ENCODE results near the gene MFAP4. TPM values are rescaled to one million over a fixed set of nuclear protein-coding genes. Genes with fewer than 3 reads are reported as not detected.

Gene MFAP4
- total RNA-seq, 1 donor from 2014 or later, result 37.7 TPM

- no peak for DNase-seq
- no peak for TF ChIP-seq CTCF (IDR thresholded peaks at IDR 0.05; ENCODE audit: partially characterized antibody, unreplicated experiment)
- Mint-ChIP-seq H3K9me3 (ENCODE audit: unreplicated experiment) (peaks cover 8% of the 10 kb centered on the region), H3K27ac (ENCODE audit: unreplicated experiment) (no peak overlapping the region), H3K36me3 (ENCODE audit: unreplicated experiment) (no peaks in the 10 kb centered on the region), H3K4me3 (ENCODE audit: unreplicated experiment) (peak overlapping the region; percentile 6), H3K4me1 (ENCODE audit: low read depth, unreplicated experiment) (peaks cover 18% of the 10 kb centered on the region), H3K27me3 (ENCODE audit: unreplicated experiment) (peaks cover 18% of the 10 kb centered on the region)
Measured at GRCh38 chr17:19375732-19376131, 11.3 kb downstream of the MFAP4 start.

- no peak for DNase-seq
- no peak overlapping the region for H3K4me3 Mint-ChIP-seq (ENCODE audit: unreplicated experiment)
- H3K27me3 Mint-ChIP-seq (ENCODE audit: unreplicated experiment), result peaks cover 10% of the 10 kb centered on the region
- H3K9me3 Mint-ChIP-seq (ENCODE audit: unreplicated experiment), result peaks cover 6% of the 10 kb centered on the region
- TF ChIP-seq CTCF (IDR thresholded peaks at IDR 0.05; ENCODE audit: partially characterized antibody, unreplicated experiment), result no peak
- peaks cover 14% of the 10 kb centered on the region for H3K4me1 Mint-ChIP-seq (ENCODE audit: low read depth, unreplicated experiment)
- H3K36me3 Mint-ChIP-seq (ENCODE audit: unreplicated experiment), result no peaks in the 10 kb centered on the region
- peak overlapping the region; percentile 38 for H3K27ac Mint-ChIP-seq (ENCODE audit: unreplicated experiment)
Measured at GRCh38 chr17:19374136-19374535, 12.9 kb downstream of the MFAP4 start.

GRCh38 chr17:19372866-19373504 is 14.0 kb downstream of the MFAP4 start:
- Mint-ChIP-seq H3K4me1 (ENCODE audit: low read depth, unreplicated experiment) (peaks cover 14% of the 10 kb centered on the region), H3K27ac (ENCODE audit: unreplicated experiment) (no peak overlapping the region), H3K4me3 (ENCODE audit: unreplicated experiment) (no peak overlapping the region), H3K9me3 (ENCODE audit: unreplicated experiment) (peaks cover 6% of the 10 kb centered on the region), H3K36me3 (ENCODE audit: unreplicated experiment) (no peaks in the 10 kb centered on the region), H3K27me3 (ENCODE audit: unreplicated experiment) (peaks cover 6% of the 10 kb centered on the region)
- TF ChIP-seq CTCF (IDR thresholded peaks at IDR 0.05; ENCODE audit: partially characterized antibody, unreplicated experiment), result no peak
- no peak for DNase-seq

GRCh38 chr17:19372439-19372838 is 14.6 kb downstream of the MFAP4 start:
- Mint-ChIP-seq H3K27me3 (ENCODE audit: unreplicated experiment) (peaks cover 3% of the 10 kb centered on the region), H3K27ac (ENCODE audit: unreplicated experiment) (no peak overlapping the region), H3K4me3 (ENCODE audit: unreplicated experiment) (no peak overlapping the region), H3K9me3 (ENCODE audit: unreplicated experiment) (peaks cover 5% of the 10 kb centered on the region), H3K36me3 (ENCODE audit: unreplicated experiment) (no peaks in the 10 kb centered on the region), H3K4me1 (ENCODE audit: low read depth, unreplicated experiment) (peaks cover 14% of the 10 kb centered on the region)
- no peak for DNase-seq
- TF ChIP-seq CTCF (IDR thresholded peaks at IDR 0.05; ENCODE audit: partially characterized antibody, unreplicated experiment), result no peak

GRCh38 chr17:19372011-19372370 is 15.0 kb downstream of the MFAP4 start:
- Mint-ChIP-seq H3K4me1 (ENCODE audit: low read depth, unreplicated experiment) (peaks cover 14% of the 10 kb centered on the region), H3K27ac (ENCODE audit: unreplicated experiment) (no peak overlapping the region), H3K36me3 (ENCODE audit: unreplicated experiment) (no peaks in the 10 kb centered on the region), H3K9me3 (ENCODE audit: unreplicated experiment) (peaks cover 5% of the 10 kb centered on the region), H3K4me3 (ENCODE audit: unreplicated experiment) (no peak overlapping the region), H3K27me3 (ENCODE audit: unreplicated experiment) (peaks cover 3% of the 10 kb centered on the region)
- no peak for TF ChIP-seq CTCF (IDR thresholded peaks at IDR 0.05; ENCODE audit: partially characterized antibody, unreplicated experiment)
- no peak for DNase-seq

Measured in glutamatergic neuron (in vitro differentiated cells).